K562 (cell line): Measurements from ENCODE around the gene SPRR3. TPM values are rescaled to one million over a fixed set of nuclear protein-coding genes. Genes with fewer than 3 reads are reported as not detected.

Source experiments
- ATAC-seq: fragments of 200-7000 bp; cut with Tn5 transposase; 3 replicates; pipeline ENCODE4 v1.9.1; 2020; ENCODE audit warnings: moderate library complexity
- BruUV-seq: library from RNA; stranded (reverse); fragments of 400-500 nt; replicated peaks from 2 replicates; lab custom pipeline; 2021; lab: Mats Ljungman, UMichigan
- CTCF ChIA-PET: fragments of 300-600 bp; formaldehyde crosslinking; extraction: SDS; loops from one replicate; lab custom pipeline; 2021; ENCODE audit warnings: low intra/inter-chr PET ratio; lab: Yijun Ruan, JAX
- POLR2A ChIA-PET: fragments of 300-600, 350-650 bp; sonication (Branson Sonifier 250); formaldehyde crosslinking; extraction: SDS; loops from one replicate; lab custom pipeline; 2021; ENCODE audit warnings: antibody characterized with exemption, inconsistent platforms; lab: Yijun Ruan, JAX
- DNase-seq, 4 experiments: peaks; one replicate each; pipeline versions ENCODE4 v3.0.0 to v3.0.0-alpha.2; 2011 to 2018; ENCODE audit warnings: low spot score in 3 of 4, mixed read lengths in 3 of 4; ENCODE audit errors: extremely low read depth in 1 of 4
- FAIRE-seq: peaks from 2 replicates; lab custom pipeline; 2011; peaks lifted over from hg19 to GRCh38; lab: Jason Lieb, UNC
- H2AFZ ChIP-seq: 2 replicates; pipeline ENCODE4 v1.6.0; 2011; ENCODE audit warnings: low read depth, low read length, control low read depth, inconsistent platforms
- H3K27ac ChIP-seq: fragments of 200-600 bp; 3 replicates; pipeline ENCODE4 v1.8.0; 2011; ENCODE audit warnings: low read depth, mild to moderate bottlenecking, control low read depth, inconsistent platforms, low read length, moderate library complexity, mixed read lengths; ENCODE audit errors: extremely low read depth
- H3K27me3 ChIP-seq, 2 experiments: fragments of 300-600 bp in 1 of 2; 2 replicates in 1 of 2; 3 replicates in 1 of 2; pipeline versions ENCODE4 v1.6.0 to v1.8.0; 2011; ENCODE audit warnings: inconsistent platforms in 2 of 2, low read length in 2 of 2, mild to moderate bottlenecking in 1 of 2, mixed read lengths in 1 of 2, moderate library complexity in 1 of 2; ENCODE audit not compliant: control insufficient read depth in 2 of 2, insufficient read depth in 2 of 2
- H3K36me3 ChIP-seq: fragments of 300-600 bp; 3 replicates; pipeline ENCODE4 v1.8.0; 2011; ENCODE audit warnings: mild to moderate bottlenecking, low read length, inconsistent platforms; ENCODE audit not compliant: control insufficient read depth, insufficient read depth
- H3K4me1 ChIP-seq, 2 experiments: fragments of 200-600 bp in 1 of 2; replicated peaks in 1 of 2; 2 replicates in 1 of 2; 3 replicates in 1 of 2; pipeline versions ENCODE4 v1.5.1 to v1.8.0; 2011; ENCODE audit warnings: inconsistent platforms in 2 of 2, low read length in 2 of 2, mild to moderate bottlenecking in 1 of 2, mixed read lengths in 1 of 2, moderate library complexity in 1 of 2; ENCODE audit not compliant: control insufficient read depth in 2 of 2, insufficient read depth in 2 of 2
- H3K4me2 ChIP-seq: 2 replicates; pipeline ENCODE4 v1.6.1; 2011; ENCODE audit warnings: low read length, control low read depth, inconsistent platforms, mixed read lengths; ENCODE audit not compliant: insufficient read depth
- H3K4me3 ChIP-seq: fragments of 200-600 bp; sonication (generic), shearing (Covaris generic); 2 replicates; pipeline ENCODE4 v1.5.1; 2016; ENCODE audit warnings: control low read depth, inconsistent platforms
- H3K79me2 ChIP-seq: fragments of 200-600 bp; 3 replicates; pipeline ENCODE4 v1.8.0; 2011; ENCODE audit warnings: low read length, inconsistent platforms; ENCODE audit not compliant: control insufficient read depth, insufficient read depth
- H3K9ac ChIP-seq, 2 experiments: 2 replicates each; pipeline versions ENCODE4 v1.6.0 to v1.6.1; 2011; ENCODE audit warnings: low read depth in 2 of 2, low read length in 2 of 2, control low read depth in 1 of 2, inconsistent platforms in 1 of 2, mild to moderate bottlenecking in 1 of 2, mixed read lengths in 1 of 2; ENCODE audit not compliant: insufficient read depth in 1 of 2
- H3K9me1 ChIP-seq: one replicate; pipeline ENCODE4 v1.6.0; 2011; ENCODE audit warnings: inconsistent platforms, mild to moderate bottlenecking, low read length, moderate library complexity; ENCODE audit not compliant: control insufficient read depth, insufficient read depth
- H3K9me3 ChIP-seq: replicated peaks from 2 replicates; pipeline ENCODE4 v1.5.1; 2011; ENCODE audit warnings: low read depth, low read length, inconsistent platforms; ENCODE audit not compliant: control insufficient read depth, insufficient read depth
- H4K20me1 ChIP-seq: replicated peaks from 2 replicates; pipeline ENCODE4 v1.6.1; 2011; ENCODE audit warnings: low read length, inconsistent platforms, mixed read lengths; ENCODE audit not compliant: control insufficient read depth, insufficient read depth
- E2F8 ChIP-seq: fragments of 450-650 bp; IDR thresholded peaks from 2 replicates; pipeline ENCODE4 v1.7.1; 2018; ENCODE audit warnings: mild to moderate bottlenecking, low read depth; ENCODE audit not compliant: partially characterized antibody
- ETV1 ChIP-seq: fragments of 450-650 bp; conservative IDR thresholded peaks from 2 replicates; pipeline ENCODE4 v1.6.1; 2016; ENCODE audit warnings: missing genetic modification characterization, control low read depth, low read depth, missing compliant biosample characterization
- FOSL1 ChIP-seq: fragments of 200-800 bp; sonication (Bioruptor generic); conservative IDR thresholded peaks from 2 replicates; pipeline ENCODE4 v1.6.1; 2016; ENCODE audit warnings: missing genetic modification characterization, missing compliant biosample characterization
- FOXA3 ChIP-seq, 2 experiments: fragments of 450-650 bp in 1 of 2; sonication (generic) in 1 of 2; formaldehyde crosslinking; IDR thresholded peaks in 1 of 2; conservative IDR thresholded peaks in 1 of 2; 2 replicates each; pipeline versions ENCODE4 v1.4.0 to v1.8.0; 2020 to 2022; ENCODE audit warnings: mild to moderate bottlenecking in 2 of 2, missing genetic modification reagents in 1 of 2
- GTF2F1 ChIP-seq: IDR thresholded peaks from 2 replicates; pipeline ENCODE4 v1.6.1; 2011; ENCODE audit warnings: low read depth, low read length, improper control_type of control experiment
- HEY1 ChIP-seq: fragments of 250-450 bp; sonication (Bioruptor Pico); IDR thresholded peaks from 2 replicates; pipeline ENCODE4 v1.5.0; 2020; ENCODE audit warnings: mild to moderate bottlenecking, moderate library complexity, borderline replicate concordance
- JUN ChIP-seq, 2 experiments: sonication (generic) in 1 of 2; formaldehyde crosslinking in 1 of 2; IDR thresholded peaks; 2 replicates each; pipeline versions ENCODE4 v1.6.1 to v1.8.0; 2012 to 2022; ENCODE audit warnings: borderline replicate concordance in 2 of 2, mild to moderate bottlenecking in 2 of 2, improper control_type of control experiment in 1 of 2, low read depth in 1 of 2, low read length in 1 of 2, missing genetic modification reagents in 1 of 2
- MYC ChIP-seq, 2 experiments: fragments of 250-450 bp in 1 of 2; sonication (Bioruptor Pico) in 1 of 2; IDR thresholded peaks; 2 replicates each; pipeline versions ENCODE4 v1.5.1 to v1.6.1; 2012 to 2021; ENCODE audit warnings: low read depth in 2 of 2, borderline replicate concordance in 1 of 2, improper control_type of control experiment in 1 of 2, low read length in 1 of 2, mild to moderate bottlenecking in 1 of 2, moderate library complexity in 1 of 2
- NCOA6 ChIP-seq: fragments of 450-650 bp; IDR thresholded peaks from 2 replicates; pipeline ENCODE4 v1.6.1; 2017; ENCODE audit warnings: mild to moderate bottlenecking
- NR2F6 ChIP-seq: fragments of 450-650 bp; formaldehyde crosslinking; IDR thresholded peaks from 2 replicates; pipeline ENCODE4 v1.4.0; 2020; ENCODE audit warnings: mild to moderate bottlenecking
- POLR2G ChIP-seq: fragments of 200-400 bp; formaldehyde crosslinking; IDR thresholded peaks from 2 replicates; pipeline ENCODE4 v1.6.1; 2017; ENCODE audit warnings: low read depth, mild to moderate bottlenecking, antibody characterized with exemption, low read length, moderate library complexity
- PURB ChIP-seq: sonication (generic); formaldehyde crosslinking; IDR thresholded peaks from 2 replicates; pipeline ENCODE4 v1.9.0; 2021; ENCODE audit warnings: low read depth, mild to moderate bottlenecking, missing genetic modification reagents
- RBM15 ChIP-seq: fragments of 200-400 bp; formaldehyde crosslinking; IDR thresholded peaks from 2 replicates; pipeline ENCODE4 v1.6.1; 2018; ENCODE audit warnings: mild to moderate bottlenecking, low read length, moderate library complexity; ENCODE audit not compliant: insufficient read depth
- RBM34 ChIP-seq: fragments of 200-400 bp; formaldehyde crosslinking; IDR thresholded peaks from 2 replicates; pipeline ENCODE4 v1.6.1; 2018; ENCODE audit warnings: low read length, borderline replicate concordance; ENCODE audit not compliant: insufficient read depth
- RUNX1 ChIP-seq: sonication (generic); IDR thresholded peaks from 2 replicates; pipeline ENCODE4 v1.6.1; 2016; ENCODE audit warnings: antibody characterized with exemption, low read depth
- SMAD3 ChIP-seq: fragments of 450-650 bp; formaldehyde crosslinking; conservative IDR thresholded peaks from 2 replicates; pipeline ENCODE4 v1.4.0; 2020; ENCODE audit warnings: mild to moderate bottlenecking
- STAT5B ChIP-seq: fragments of 250-450 bp; sonication (Bioruptor Pico); IDR thresholded peaks from 2 replicates; pipeline ENCODE4 v1.8.0; 2021; ENCODE audit warnings: mild to moderate bottlenecking, inconsistent platforms
- THRAP3 ChIP-seq: fragments of 450-650 bp; IDR thresholded peaks from 2 replicates; pipeline ENCODE4 v1.6.1; 2016; ENCODE audit warnings: mild to moderate bottlenecking, inconsistent platforms, borderline replicate concordance
- YBX1 ChIP-seq: fragments of 450-650 bp; IDR thresholded peaks from 2 replicates; pipeline ENCODE4 v1.7.1; 2016; ENCODE audit warnings: mild to moderate bottlenecking
- WGBS: fragments of 100-300 bp; shearing (Covaris generic); methylation state at CpG from one replicate; pipeline ENCODE4 v1.1.6; 2016; ENCODE audit warnings: low coverage, mixed read lengths; ENCODE audit not compliant: insufficient coverage; ENCODE audit errors: missing lambda C conversion rate; 5-methylcytosine and 5-hydroxymethylcytosine counted together
- in situ Hi-C: fragments of 300-500 bp; cut with MboI; formaldehyde crosslinking; loops from 4 replicates; pipeline ENCODE4 v1.15.0; 2018; ENCODE audit warnings: inconsistent platforms, mixed read lengths
- intact Hi-C: fragments of 100-400 bp; cut with micrococcal nuclease; formaldehyde crosslinking; loops from 2 replicates; pipeline ENCODE4 v1.14.2; 2022
- polyA plus RNA-seq, 8 experiments: library from polyadenylated mRNA; depleted of rRNA in 4 of 8; stranded (reverse) in 5 of 8; unstranded in 3 of 8; fragments of >200 nt; fragmentation: Nextera tagmentation in 2 of 8; fragmentation: Illumina TruSeq in 1 of 8; extraction: Ambion mirVana in 2 of 8; extraction: Trizol in 1 of 8; gene quantifications; 2 replicates each; pipeline versions ENCODE4 v1.2.1 to v1.2.3, GENCODE V29; 2011 to 2014; ENCODE audit warnings: inconsistent platforms in 1 of 8, missing spikeins in 1 of 8
- total RNA-seq, 7 experiments: library from RNA; depleted of rRNA in 6 of 7; stranded (reverse); fragments of >200 nt in 6 of 7; fragmentation: Illumina TruSeq in 2 of 7; extraction: Trizol in 2 of 7; gene quantifications; 2 replicates each; pipeline versions ENCODE4 v1.2.1 to v1.2.3, GENCODE V29; 2011 to 2021; ENCODE audit warnings: low replicate concordance in 1 of 7

SPRR3 gene
- total and polyA plus RNA-seq, 9 of the 15 experiments (the other 6 are each of a cell fraction or from before 2014, with no cell fraction given), result not detected

DNA sequence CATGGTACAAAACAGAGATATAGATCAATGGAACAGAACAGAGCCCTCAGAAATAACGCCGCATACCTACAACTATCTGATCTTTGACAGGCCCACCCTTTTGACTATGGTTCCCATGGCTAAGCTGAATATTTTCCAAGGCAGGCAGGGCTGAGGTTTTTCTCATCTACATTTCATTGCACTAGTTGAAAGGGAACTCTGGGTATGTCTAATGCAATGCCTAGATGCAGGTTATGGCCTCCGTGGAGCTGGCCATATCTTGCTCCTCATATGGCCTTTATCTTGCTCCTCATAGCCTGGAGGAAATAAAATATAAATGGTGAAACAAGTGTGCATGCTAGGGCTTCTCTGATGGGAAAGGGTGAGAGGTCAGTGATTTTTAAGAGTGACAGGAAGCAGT is 44.0 kb upstream of the SPRR3 start (continued):
- TF ChIP-seq RUNX1 (no peak), NCOA6 (no peak)

GRCh38 chr1:152959273-152959672 is 42.3 kb upstream of the SPRR3 start:
- in situ Hi-C loops (loop anchor here (25.0 kb wide), 1 partner anchor 228 kb away; no protein-coding TSS in a partner anchor), intact Hi-C loops (no loop called here)
- no peak overlapping the region for H2AFZ ChIP-seq
- H3K4me1 ChIP-seq, result no peaks in the 10 kb centered on the region
- H3K27ac ChIP-seq, result no peak overlapping the region
- no TSS peak for BruUV-seq
- no peaks in the 10 kb centered on the region for H3K79me2 ChIP-seq
- CTCF ChIA-PET, result no interaction called here
- H4K20me1 ChIP-seq, result no peaks in the 10 kb centered on the region
- ATAC-seq (no peak), FAIRE-seq (no peak), DNase-seq (no peak)
- no peaks in the 10 kb centered on the region for H3K9me3 ChIP-seq
- POLR2A ChIA-PET, result no interaction called here
- no peak overlapping the region for H3K4me2 ChIP-seq
- no peak overlapping the region for H3K4me3 ChIP-seq
- no peak overlapping the region for H3K9ac ChIP-seq
- TF ChIP-seq STAT5B (CRISPR knock-in tag) (no peak), FOXA3 (CRISPR knock-in tag; conservative IDR thresholded peaks at IDR 0.05 in 1 of 2, IDR thresholded peaks at IDR 0.05 in 1 of 2) (no peak), YBX1 (no peak), PURB (no peak), FOSL1 (no peak), POLR2G (no peak), NR2F6 (CRISPR knock-in tag) (no peak), GTF2F1 (no peak), JUN (IDR thresholded peaks at IDR 0.05; ENCODE audit: borderline replicate concordance, low read depth, low read length) (no peak), JUN (CRISPR knock-in tag; IDR thresholded peaks at IDR 0.05; ENCODE audit: borderline replicate concordance) (no peak), SMAD3 (no peak), HEY1 (CRISPR knock-in tag) (no peak), E2F8 (no peak), RBM15 (no peak), MYC (IDR thresholded peaks at IDR 0.05; ENCODE audit: low read depth, low read length) (no peak), MYC (CRISPR knock-in tag; IDR thresholded peaks at IDR 0.05; ENCODE audit: borderline replicate concordance, low read depth) (no peak), THRAP3 (no peak), ETV1 (tag) (no peak), RBM34 (no peak)
- no peaks in the 10 kb centered on the region for H3K36me3 ChIP-seq
- WGBS, result 3% methylated on average over 3 of the region's 3 CpGs
- H3K9me1 ChIP-seq, result no peaks in the 10 kb centered on the region
- peaks cover 7 to 24% of the 10 kb centered on the region in 2 experiments; a peak in 4 of 5 replicates for H3K27me3 ChIP-seq
